T-cell (primary cell): ENCODE results near the gene ARL6IP4. TPM values are rescaled to one million over a fixed set of nuclear protein-coding genes. Genes with fewer than 3 reads are reported as not detected.
A peak's percentile ranks its signal among the peaks of the same experiment; 100 is the strongest.

Experiments used
- ATAC-seq, 4 experiments: fragments of 200-7000 bp in 3 of 4; fragments of 150-1000 bp in 1 of 4; cut with Tn5 transposase; replicated peaks in 1 of 4; 1 replicate in 3 of 4; 2 replicates in 1 of 4; pipeline ENCODE4 v1.10.0; 2021; ENCODE audit warnings: moderate library complexity in 3 of 4, mild to moderate bottlenecking in 2 of 4, moderate number of reproducible peaks in 1 of 4
- CTCF ChIA-PET, 2 donors: fragments of 300-600 bp; sonication (Branson Sonifier 250); formaldehyde crosslinking; loops; one replicate each; lab custom pipeline; 2022; ENCODE audit warnings: antibody characterized with exemption in 2 of 2; lab: Charles Lee
- POLR2A ChIA-PET, 2 donors: fragments of 300-600 bp; sonication (Branson Sonifier 250); formaldehyde crosslinking; loops; one replicate each; lab custom pipeline; 2022; ENCODE audit warnings: antibody characterized with exemption in 2 of 2; lab: Charles Lee
- DNase-seq, 35 experiments: peaks; one replicate each; pipeline versions ENCODE4 v3.0.0 to v3.0.0-alpha.2; 2013 to 2023
- H3K27ac ChIP-seq: one replicate; pipeline ENCODE4 v1.5.1; 2013; ENCODE audit warnings: low read length
- H3K27me3 ChIP-seq, 2 experiments: replicated peaks in 1 of 2; 1 replicate in 1 of 2; 2 replicates in 1 of 2; pipeline versions ENCODE4 v1.6.1 to v1.7.0; 2013; ENCODE audit warnings: low read length in 1 of 2, mixed read lengths in 1 of 2; ENCODE audit not compliant: control insufficient read depth in 2 of 2, insufficient read depth in 2 of 2; ENCODE audit errors: extremely low read depth in 1 of 2
- H3K36me3 ChIP-seq, 2 donors: 1 replicate in 1 of 2; 2 replicates in 1 of 2; pipeline versions ENCODE4 v1.6.1 to v1.7.0; 2013; ENCODE audit warnings: low read length in 1 of 2; ENCODE audit not compliant: control insufficient read depth in 2 of 2, insufficient read depth in 1 of 2; ENCODE audit errors: extremely low read depth in 1 of 2
- H3K4me1 ChIP-seq, 2 experiments: 1 replicate in 1 of 2; 2 replicates in 1 of 2; pipeline versions ENCODE4 v1.6.1 to v1.7.0; 2013; ENCODE audit warnings: low read length in 2 of 2, mixed read lengths in 1 of 2; ENCODE audit not compliant: insufficient read depth in 2 of 2, control insufficient read depth in 1 of 2; ENCODE audit errors: extremely low read depth in 1 of 2
- H3K4me3 ChIP-seq, 2 donors: 1 replicate in 1 of 2; 2 replicates in 1 of 2; pipeline versions ENCODE4 v1.5.1 to v1.7.0; 2013; ENCODE audit warnings: mild to moderate bottlenecking in 2 of 2, low read length in 1 of 2, moderate library complexity in 1 of 2; ENCODE audit not compliant: control insufficient read depth in 1 of 2; ENCODE audit errors: extremely low read depth in 1 of 2
- H3K9me3 ChIP-seq: 2 replicates; pipeline ENCODE4 v1.7.0; 2013
- H3K27ac Mint-ChIP-seq, 2 donors: one replicate each; pipeline ENCODE4 v1.8.0; 2020 to 2021; ENCODE audit warnings: mild to moderate bottlenecking in 2 of 2, mixed read lengths in 2 of 2
- H3K27me3 Mint-ChIP-seq, 2 donors: one replicate each; pipeline ENCODE4 v1.8.0; 2021 to 2022; ENCODE audit warnings: mixed read lengths in 2 of 2
- H3K36me3 Mint-ChIP-seq: one replicate; pipeline ENCODE4 v1.8.0; 2021; ENCODE audit warnings: mixed read lengths
- H3K4me1 Mint-ChIP-seq, 3 donors: one replicate each; pipeline ENCODE4 v1.8.0; 2020 to 2022; ENCODE audit warnings: mixed read lengths in 3 of 3, mild to moderate bottlenecking in 1 of 3
- H3K4me3 Mint-ChIP-seq, 3 donors: one replicate each; pipeline ENCODE4 v1.8.0; 2020 to 2022; ENCODE audit warnings: mild to moderate bottlenecking in 3 of 3, mixed read lengths in 3 of 3, moderate library complexity in 3 of 3
- H3K9me3 Mint-ChIP-seq, 3 donors: one replicate each; pipeline ENCODE4 v1.8.0; 2020 to 2022; ENCODE audit warnings: mixed read lengths in 3 of 3
- WGBS: methylation state at CpG from one replicate; pipeline ENCODE4 v1.1.5; 2013; ENCODE audit warnings: missing lambda C conversion rate; ENCODE audit not compliant: insufficient coverage; 5-methylcytosine and 5-hydroxymethylcytosine counted together
- total RNA-seq, 35 experiments: library from RNA in 6 of 35; stranded (reverse) in 6 of 35; fragments of 120-200 nt in 1 of 35; gene quantifications; one replicate each; pipeline versions ENCODE4 v1.2.1 to v1.2.4 and lab custom pipeline; 2013 to 2026

The ARL6IP4 gene
- total RNA-seq, 5 donors from 2014 or later (not counting 1 experiment from before 2014, with no cell fraction given) = 134 to 231 (median 204) TPM

DNA sequence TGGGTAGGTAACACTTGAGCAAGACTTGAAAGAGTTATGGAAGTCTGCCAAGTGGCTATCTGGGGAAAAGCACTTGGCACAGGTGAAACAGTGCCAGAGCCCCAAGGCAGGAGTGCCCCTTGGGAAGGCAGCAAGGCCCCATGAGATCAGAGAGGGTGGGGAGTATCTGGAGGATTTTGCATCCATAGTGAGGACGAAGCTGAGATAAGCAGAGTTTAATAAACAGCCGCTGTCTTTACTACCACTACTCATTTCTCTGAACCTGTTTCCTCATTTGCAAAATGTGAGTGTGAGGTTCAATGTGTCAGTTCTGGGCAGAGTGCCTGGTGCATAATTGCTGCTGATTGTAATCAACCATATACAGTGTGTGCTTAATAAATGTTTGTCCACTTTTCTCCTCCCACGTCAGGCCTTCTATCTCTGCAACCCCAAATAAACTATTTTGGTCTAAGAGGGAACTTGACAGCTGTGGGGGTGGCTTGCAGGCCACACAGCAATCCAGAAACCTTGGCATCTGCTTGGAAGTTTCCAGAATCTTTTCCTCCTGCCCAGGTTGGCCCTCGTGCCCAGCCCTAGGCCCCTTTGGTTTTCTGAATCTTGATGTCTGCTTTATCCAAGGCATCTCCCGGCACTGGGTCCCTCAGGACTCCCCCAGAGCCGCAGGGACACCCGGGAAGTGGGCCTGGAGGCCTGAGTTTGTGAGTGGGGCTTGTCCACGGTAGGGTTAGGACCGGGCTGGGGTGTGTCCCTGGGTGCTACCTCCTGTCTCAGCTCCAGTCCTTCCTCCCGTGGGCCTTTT is 18.8 kb upstream of the ARL6IP4 start:
- Histone ChIP-seq H3K27ac (no peak overlapping the region), H3K9me3 (no peaks in the 10 kb centered on the region), H3K27me3 (no peaks in the 10 kb centered on the region), H3K36me3 (peaks cover 0 to 2% of the 10 kb centered on the region in 2 donors), H3K4me3 (no peak overlapping the region), H3K4me1 (peaks cover 0 to 18% of the 10 kb centered on the region in 2 experiments)
- DNase-seq (no peak), ATAC-seq (no peak)
- H3K4me1 Mint-ChIP-seq = peaks cover 4 to 9% (median 7%) of the 10 kb centered on the region in 3 donors
- H3K9me3 Mint-ChIP-seq = no peaks in the 10 kb centered on the region
- no peaks in the 10 kb centered on the region for H3K27me3 Mint-ChIP-seq
- CTCF ChIA-PET = no interaction called here
- POLR2A ChIA-PET = no interaction called here
- WGBS = 83% methylated on average over 4 of the region's 10 CpGs
- H3K27ac Mint-ChIP-seq = no peak overlapping the region
- H3K4me3 Mint-ChIP-seq = no peak overlapping the region
- peaks cover 4% of the 10 kb centered on the region for H3K36me3 Mint-ChIP-seq

- H3K27me3 Mint-ChIP-seq = no peaks in the 10 kb centered on the region
- Histone ChIP-seq H3K4me3 (no peak overlapping the region), H3K36me3 (peaks cover 0 to 2% of the 10 kb centered on the region in 2 donors), H3K27me3 (no peaks in the 10 kb centered on the region), H3K9me3 (no peaks in the 10 kb centered on the region), H3K27ac (no peak overlapping the region), H3K4me1 (peaks cover 0 to 21% of the 10 kb centered on the region in 2 experiments)
- CTCF ChIA-PET = no interaction called here
- H3K36me3 Mint-ChIP-seq = no peaks in the 10 kb centered on the region
- no peaks in the 10 kb centered on the region for H3K9me3 Mint-ChIP-seq
- DNase-seq (no peak), ATAC-seq (no peak)
- POLR2A ChIA-PET = interaction anchor here in 1 of 2 donors (0.7 kb wide), 1 partner anchor 122 kb away, joined by 4 read pairs; no protein-coding TSS in a partner anchor
- H3K4me1 Mint-ChIP-seq = peaks cover 4 to 12% (median 10%) of the 10 kb centered on the region in 3 donors
- H3K4me3 Mint-ChIP-seq = no peak overlapping the region
- WGBS = 84% methylated on average over 8 of the region's 8 CpGs
- no peak overlapping the region for H3K27ac Mint-ChIP-seq
Observed at GRCh38 chr12:122963941-122964265, 16.6 kb upstream of the ARL6IP4 start.

- DNase-seq = no peak
- Mint-ChIP-seq H3K4me1 (peaks cover 4 to 12% (median 10%) of the 10 kb centered on the region in 3 donors), H3K27me3 (no peaks in the 10 kb centered on the region), H3K4me3 (peak overlapping the region; percentile 67 to 71 (median 67)), H3K9me3 (no peaks in the 10 kb centered on the region), H3K36me3 (no peaks in the 10 kb centered on the region), H3K27ac (peak overlapping the region in 1 of 2 donors; percentile 39)
- WGBS = 96% methylated on average over 16 of the region's 19 CpGs
- no peak for ATAC-seq
- H3K27me3 ChIP-seq = no peaks in the 10 kb centered on the region
- peaks cover 0 to 21% of the 10 kb centered on the region in 2 experiments for H3K4me1 ChIP-seq
- ChIA-PET POLR2A (interaction anchor here in 1 of 2 donors (0.7 kb wide), 1 partner anchor 123 kb away, joined by 4 read pairs; no protein-coding TSS in a partner anchor), CTCF (interaction anchor here in 1 of 2 donors (0.6 kb wide), 1 partner anchor 277 kb away, joined by 7 read pairs; no protein-coding TSS in a partner anchor)
- H3K27ac ChIP-seq = no peak overlapping the region
- H3K9me3 ChIP-seq = no peaks in the 10 kb centered on the region
- peaks cover 0 to 2% of the 10 kb centered on the region in 2 donors for H3K36me3 ChIP-seq
- no peak overlapping the region for H3K4me3 ChIP-seq
Observed at GRCh38 chr12:122964439-122965257, 15.8 kb upstream of the ARL6IP4 start.

- WGBS = 92% methylated on average over 9 of the region's 12 CpGs
- Histone ChIP-seq H3K36me3 (no peaks in the 10 kb centered on the region), H3K4me1 (peaks cover 0 to 21% of the 10 kb centered on the region in 2 experiments), H3K4me3 (no peak overlapping the region), H3K27me3 (no peaks in the 10 kb centered on the region), H3K9me3 (no peaks in the 10 kb centered on the region), H3K27ac (no peak overlapping the region)
- H3K9me3 Mint-ChIP-seq = no peaks in the 10 kb centered on the region
- no peaks in the 10 kb centered on the region for H3K27me3 Mint-ChIP-seq
- no peak for ATAC-seq
- ChIA-PET CTCF (interaction anchor here in 1 of 2 donors (0.6 kb wide), 1 partner anchor 276 kb away, joined by 7 read pairs; no protein-coding TSS in a partner anchor), POLR2A (no interaction called here)
- H3K27ac Mint-ChIP-seq = no peak overlapping the region
- H3K36me3 Mint-ChIP-seq = no peaks in the 10 kb centered on the region
- no peak for DNase-seq
- H3K4me3 Mint-ChIP-seq = peak overlapping the region in 2 of 3 donors; percentile 4 to 71
- H3K4me1 Mint-ChIP-seq = peaks cover 4 to 12% (median 10%) of the 10 kb centered on the region in 3 donors
Observed at GRCh38 chr12:122965321-122965751, 15.1 kb upstream of the ARL6IP4 start.

DNA sequence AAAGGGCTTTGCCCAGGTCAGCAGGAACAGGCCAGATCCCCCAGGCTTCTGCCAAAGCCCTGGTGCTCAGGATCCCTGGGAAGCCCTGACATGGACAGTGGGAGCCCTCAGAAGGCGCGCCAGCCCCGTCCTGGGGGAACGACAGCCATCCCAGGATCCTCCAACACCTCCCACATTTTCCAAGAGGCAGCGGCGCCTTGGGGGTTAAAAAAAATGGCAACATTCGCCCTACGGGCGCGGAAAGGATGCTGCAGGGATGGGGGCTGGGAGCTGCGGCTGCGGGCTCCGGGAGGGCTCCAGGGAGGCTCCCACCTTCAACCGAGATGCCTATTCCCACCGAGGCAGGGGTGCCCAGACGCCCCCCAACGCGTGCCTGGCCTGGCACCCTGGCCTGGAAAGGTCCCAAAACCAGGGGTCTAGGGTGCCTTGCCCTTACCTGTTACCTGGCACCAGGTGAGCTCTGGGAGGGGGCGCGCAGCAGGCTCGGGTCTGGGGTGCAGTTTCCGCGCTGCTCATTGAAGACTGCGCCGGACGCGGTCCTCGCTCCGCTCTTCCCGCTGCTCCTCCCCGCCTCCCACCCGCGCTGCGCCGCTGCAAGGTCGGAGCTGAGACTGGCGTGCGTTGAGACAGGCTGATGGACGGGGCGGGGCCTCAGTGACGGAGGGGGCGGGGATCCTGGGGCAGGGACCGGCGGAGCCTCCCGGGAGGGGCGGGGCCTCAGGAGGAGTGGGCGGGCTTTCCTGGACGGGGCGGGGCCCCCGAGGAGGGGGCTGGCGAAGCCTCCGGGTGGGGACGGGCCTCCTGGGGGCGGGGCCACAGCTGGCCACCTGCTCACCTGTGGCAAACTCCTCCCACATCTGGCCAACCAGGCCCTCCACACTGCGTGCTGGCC is 14.4 kb upstream of the ARL6IP4 start, which contains the start of gene ABCB9:
Gene ABCB9, minus strand, starts transcription at position 613 of the 892 bp plus-strand sequence. CDS start 6,228 bp downstream, outside the sequence.
- no peaks in the 10 kb centered on the region for H3K27me3 ChIP-seq
- ATAC-seq = peak; percentile 94 to 98 (median 96)
- H3K4me3 Mint-ChIP-seq = peak within 1 kb of the TSS; percentile 65 to 71 (median 70)
- no peaks in the 10 kb centered on the region for H3K9me3 Mint-ChIP-seq
- no peaks in the 10 kb centered on the region for H3K36me3 ChIP-seq
- H3K27me3 Mint-ChIP-seq = no peaks in the 10 kb centered on the region
- 4% methylated on average over 43 of the region's 55 CpGs for WGBS
- ChIA-PET POLR2A (interaction anchor here (0.5 to 0.6 kb wide), 6 partner anchors 33 to 477 kb away, joined by 3 to 8 read pairs (median 4); no protein-coding TSS in a partner anchor), CTCF (interaction anchor here (0.6 to 1.1 kb wide), 5 partner anchors 8 to 1974 kb away, joined by 3 to 5 read pairs (median 4); no protein-coding TSS in a partner anchor)
- H3K4me1 Mint-ChIP-seq = peaks cover 4 to 12% (median 10%) of the 10 kb centered on the region in 3 donors
- peak within 1 kb of the TSS; percentile 46 to 74 for H3K4me3 ChIP-seq
- H3K27ac Mint-ChIP-seq = peak within 1 kb of the TSS; percentile 78 to 86
- H3K36me3 Mint-ChIP-seq = no peaks in the 10 kb centered on the region
- no peaks in the 10 kb centered on the region for H3K9me3 ChIP-seq
- H3K4me1 ChIP-seq = peaks cover 0 to 21% of the 10 kb centered on the region in 2 experiments
- DNase-seq = peak; percentile 81 to 96 (median 91)
- H3K27ac ChIP-seq = peak within 1 kb of the TSS; percentile 44
